Mesodermal cell (in vitro differentiated cells): ENCODE measurements around the gene IMPA2.
"Not testable (repeated sequence)": the region's sequence is repeated elsewhere in the genome, so short reads cannot be mapped to it uniquely, and the experiment has no call there.

Source experiments
- H3K27ac ChIP-seq: 2 replicates; pipeline ENCODE4 v1.7.0; 2013; ENCODE audit warnings: mild to moderate bottlenecking, low read depth, low read length, moderate library complexity; ENCODE audit not compliant: severe bottlenecking
- H3K36me3 ChIP-seq: 2 replicates; pipeline ENCODE4 v1.7.1; 2013; ENCODE audit warnings: mild to moderate bottlenecking, low read length, moderate library complexity; ENCODE audit not compliant: control insufficient read depth, insufficient read depth
- H3K4me1 ChIP-seq: one replicate; pipeline ENCODE4 v1.7.1; 2013; ENCODE audit warnings: mild to moderate bottlenecking, low read length; ENCODE audit not compliant: insufficient read depth, control insufficient read depth, poor library complexity, severe bottlenecking
- H3K4me3 ChIP-seq: 2 replicates; pipeline ENCODE4 v1.7.0; 2013; ENCODE audit warnings: low read length, control low read depth, mild to moderate bottlenecking; ENCODE audit not compliant: insufficient read depth, poor library complexity, severe bottlenecking; ENCODE audit errors: extremely low read depth
- H3K9me3 ChIP-seq: 2 replicates; pipeline ENCODE4 v1.7.1; 2013; ENCODE audit warnings: mild to moderate bottlenecking, low read length, moderate library complexity; ENCODE audit not compliant: control insufficient read depth
- WGBS, 2 experiments: methylation state at CpG; one replicate each; pipeline ENCODE4 v1.1.5; 2013; ENCODE audit warnings: missing lambda C conversion rate in 2 of 2; ENCODE audit not compliant: insufficient coverage in 2 of 2; 5-methylcytosine and 5-hydroxymethylcytosine counted together

IMPA2 gene

GRCh38 chr18:12039540-12039930 lies 58.2 kb downstream of the IMPA2 start:
- not testable (repeated sequence) for H3K4me1 ChIP-seq, H3K4me3 ChIP-seq, H3K36me3 ChIP-seq, H3K27ac ChIP-seq, H3K9me3 ChIP-seq
- WGBS, 2 experiments = 94% methylated on average over 2 to 5 of the region's 6 CpGs

GRCh38 chr18:12041561-12041960 lies 60.3 kb downstream of the IMPA2 start:
- no peaks in the 10 kb centered on the region for H3K36me3 ChIP-seq
- no peak overlapping the region for H3K4me3 ChIP-seq
- WGBS, 2 experiments = 61 to 68% methylated on average over 4 of the region's 5 CpGs
- H3K4me1 ChIP-seq = no peaks in the 10 kb centered on the region
- no peaks in the 10 kb centered on the region for H3K9me3 ChIP-seq
- H3K27ac ChIP-seq = peak overlapping the region; percentile 55

DNA sequence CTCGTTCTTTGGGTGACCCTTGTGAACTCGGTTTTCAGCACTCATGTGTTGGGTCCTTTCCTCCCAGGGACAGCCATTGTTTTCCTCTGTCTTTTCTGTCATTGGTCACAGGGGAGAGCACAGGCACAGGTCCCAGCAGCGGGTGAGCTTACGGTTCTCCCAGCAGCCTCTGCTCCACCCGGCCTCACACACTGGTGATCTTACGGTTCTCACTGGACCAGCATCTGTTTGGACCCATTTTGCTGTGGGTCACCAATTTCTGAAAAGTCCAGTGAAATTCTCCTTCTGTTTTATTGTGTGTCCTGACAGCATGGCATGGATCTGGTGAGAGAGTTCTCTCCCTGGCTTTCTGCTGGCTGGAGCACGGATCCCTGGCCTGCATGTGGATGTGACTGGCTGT lies 62.5 kb downstream of the IMPA2 start:
- Histone ChIP-seq H3K4me1 (no peaks in the 10 kb centered on the region), H3K9me3 (no peaks in the 10 kb centered on the region), H3K27ac (no peak overlapping the region), H3K4me3 (no peak overlapping the region), H3K36me3 (no peaks in the 10 kb centered on the region)
- 78 to 84% methylated on average over 7 of the region's 7 CpGs for WGBS, 2 experiments

GRCh38 chr18:12044591-12044990 lies 63.3 kb downstream of the IMPA2 start:
- 76 to 97% methylated on average over 3 to 4 of the region's 5 CpGs for WGBS, 2 experiments
- H3K9me3 ChIP-seq = no peaks in the 10 kb centered on the region
- no peaks in the 10 kb centered on the region for H3K4me1 ChIP-seq
- H3K27ac ChIP-seq = no peak overlapping the region
- H3K36me3 ChIP-seq = no peaks in the 10 kb centered on the region
- H3K4me3 ChIP-seq = no peak overlapping the region

DNA sequence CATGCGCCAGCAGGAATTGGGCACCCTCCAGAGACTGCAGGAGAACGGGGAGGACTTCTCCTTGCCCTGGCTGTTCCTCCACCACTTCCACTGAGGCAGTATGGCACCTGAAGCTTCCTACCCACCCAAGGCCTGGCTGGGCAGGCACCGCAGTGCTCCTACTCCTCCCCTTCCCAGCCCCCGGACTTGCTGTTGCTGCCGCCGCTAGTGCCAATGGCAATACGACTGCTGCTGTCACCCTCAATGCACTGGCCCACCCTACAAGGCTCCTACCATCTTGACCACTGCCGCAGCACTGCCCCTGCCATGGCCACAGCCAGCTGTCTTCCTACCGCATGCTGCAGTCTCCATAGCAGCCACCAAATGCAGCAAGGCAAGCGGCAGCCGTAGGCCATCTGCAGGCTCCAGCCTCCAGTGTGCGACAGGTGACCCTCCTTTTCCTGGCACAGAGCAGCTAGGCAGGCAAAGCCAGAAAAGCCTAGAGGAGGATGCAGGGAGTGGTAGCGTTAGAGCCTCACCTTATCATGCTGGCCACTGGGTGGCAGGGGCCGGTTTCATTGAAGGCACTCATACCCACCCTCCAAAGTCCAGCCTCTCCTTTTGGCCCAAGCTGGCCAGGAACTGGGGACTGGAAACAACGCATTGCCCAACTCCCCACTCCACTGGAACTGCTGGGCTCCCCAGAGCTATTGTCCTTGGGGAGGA lies 64.9 kb downstream of the IMPA2 start:
- no peak overlapping the region for H3K27ac ChIP-seq
- WGBS, 2 experiments = 80% methylated on average over 10 to 14 of the region's 15 CpGs
- H3K9me3 ChIP-seq = no peaks in the 10 kb centered on the region
- H3K36me3 ChIP-seq = no peaks in the 10 kb centered on the region
- no peak overlapping the region for H3K4me3 ChIP-seq
- no peaks in the 10 kb centered on the region for H3K4me1 ChIP-seq

GRCh38 chr18:12046751-12047335 lies 65.5 kb downstream of the IMPA2 start:
- Histone ChIP-seq H3K9me3 (no peaks in the 10 kb centered on the region), H3K27ac (no peak overlapping the region), H3K4me1 (no peaks in the 10 kb centered on the region), H3K36me3 (no peaks in the 10 kb centered on the region), H3K4me3 (no peak overlapping the region)
- WGBS, 2 experiments = 77% methylated on average over 8 to 10 of the region's 12 CpGs

GRCh38 chr18:12048010-12048826 lies 66.9 kb downstream of the IMPA2 start:
- no peak overlapping the region for H3K4me3 ChIP-seq
- H3K27ac ChIP-seq = no peak overlapping the region
- no peaks in the 10 kb centered on the region for H3K9me3 ChIP-seq
- no peaks in the 10 kb centered on the region for H3K36me3 ChIP-seq
- 88 to 89% methylated on average over 10 to 19 of the region's 20 CpGs for WGBS, 2 experiments
- H3K4me1 ChIP-seq = no peaks in the 10 kb centered on the region

GRCh38 chr18:12048827-12049175 lies 67.5 kb downstream of the IMPA2 start:
- WGBS, 2 experiments = 67 to 100% methylated on average over 1 of the region's 2 CpGs
- Histone ChIP-seq H3K9me3 (no peaks in the 10 kb centered on the region), H3K27ac (no peak overlapping the region), H3K36me3 (no peaks in the 10 kb centered on the region), H3K4me1 (no peaks in the 10 kb centered on the region), H3K4me3 (no peak overlapping the region)

DNA sequence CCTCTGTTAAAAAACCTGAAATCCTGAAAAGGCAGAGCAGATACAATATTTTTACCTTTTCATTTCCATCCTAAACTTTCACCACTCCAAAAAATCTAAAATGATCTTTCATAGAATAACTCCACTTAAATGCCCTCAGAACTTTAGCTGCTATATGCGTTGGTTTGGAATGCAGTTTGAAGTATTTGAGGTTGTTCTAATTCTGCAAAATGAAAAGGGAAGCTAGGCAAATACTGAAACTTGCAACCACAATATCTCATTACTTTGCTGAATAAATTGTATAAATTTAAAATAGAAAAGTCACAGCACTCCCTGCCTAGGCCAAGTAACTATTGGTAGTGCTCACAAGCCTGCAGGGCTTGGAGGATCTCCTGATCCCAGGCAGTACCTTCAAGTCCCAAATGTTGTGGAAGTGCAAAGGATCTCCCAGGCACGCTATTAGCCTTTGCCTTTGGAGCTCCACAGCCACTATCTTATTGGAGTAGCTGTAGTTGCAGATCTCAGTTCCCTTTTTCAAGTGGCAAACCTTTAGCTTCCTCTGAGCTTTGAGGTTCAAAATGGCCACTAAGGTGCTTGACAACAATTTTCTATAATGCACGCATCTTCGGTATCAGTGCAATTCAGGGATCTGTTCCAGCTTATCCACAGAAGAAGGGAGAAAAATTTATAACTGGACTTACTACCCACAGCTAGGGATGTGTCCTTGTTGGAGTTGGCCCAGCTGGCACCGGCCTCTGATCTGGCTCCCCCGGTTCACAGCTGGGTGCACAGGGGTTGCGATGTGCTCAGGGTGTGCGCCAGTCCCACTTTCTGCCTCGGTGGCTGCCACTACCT lies 68.9 kb downstream of the IMPA2 start:
- WGBS, 2 experiments = 82% methylated on average over 8 of the region's 9 CpGs; no CpG with 5 or more reads in 1 of the 2 experiments
- no peak overlapping the region for H3K27ac ChIP-seq
- H3K4me3 ChIP-seq = no peak overlapping the region
- no peaks in the 10 kb centered on the region for H3K36me3 ChIP-seq
- H3K9me3 ChIP-seq = no peaks in the 10 kb centered on the region
- H3K4me1 ChIP-seq = no peaks in the 10 kb centered on the region

GRCh38 chr18:12052866-12053265 lies 71.6 kb downstream of the IMPA2 start:
- no peaks in the 10 kb centered on the region for H3K9me3 ChIP-seq
- H3K36me3 ChIP-seq = no peaks in the 10 kb centered on the region
- 59 to 71% methylated on average over 2 of the region's 3 CpGs for WGBS, 2 experiments
- no peaks in the 10 kb centered on the region for H3K4me1 ChIP-seq
- no peak overlapping the region for H3K27ac ChIP-seq
- no peak overlapping the region for H3K4me3 ChIP-seq
